HFF-Myc (cell line): ENCODE data around the gene CADM3.

ENCODE experiments used
- DNase-seq: peaks from one replicate; pipeline ENCODE4 v3.0.0-alpha.2; 2011; ENCODE audit warnings: low read depth; ENCODE audit errors: extremely low read depth
- H3K4me3 ChIP-seq: replicated peaks from 2 replicates; pipeline ENCODE4 v1.5.1; 2011; ENCODE audit warnings: low read depth, mild to moderate bottlenecking, control low read depth, low read length
- CTCF ChIP-seq: IDR thresholded peaks from 2 replicates; pipeline ENCODE4 v1.5.1; 2012; ENCODE audit warnings: mild to moderate bottlenecking, low read depth, low read length, control low read depth; ENCODE audit errors: missing control alignments

Gene CADM3

GRCh38 chr1:159142391-159142663, 29.1 kb upstream of the CADM3 start:
- H3K4me3 ChIP-seq: no peak overlapping the region

GRCh38 chr1:159142726-159143510, 28.5 kb upstream of the CADM3 start:
- no peak for DNase-seq

More at GRCh38 chr1:159142391-159142663, 29.1 kb upstream of the CADM3 start:
- no peak for TF ChIP-seq CTCF
- DNase-seq: no peak

DNA sequence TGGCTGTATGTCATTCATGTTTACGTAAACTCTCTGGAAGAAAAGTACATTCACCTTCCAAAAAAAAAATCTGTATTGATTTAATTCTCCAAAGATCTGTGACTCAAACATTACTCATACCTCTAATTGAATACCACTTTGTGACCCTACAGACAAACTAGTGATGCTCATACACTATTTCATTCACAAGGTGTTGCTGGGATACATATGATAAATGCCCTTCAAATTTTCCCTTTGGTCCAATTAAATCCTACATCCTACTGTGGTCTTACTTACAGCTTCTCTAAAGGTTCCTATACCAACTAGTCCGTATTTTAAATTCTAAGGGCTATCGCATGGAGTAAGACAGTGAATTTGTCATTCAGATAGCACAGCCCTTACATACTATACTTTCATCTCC, 26.8 kb upstream of the CADM3 start:
- DNase-seq: no peak
- H3K4me3 ChIP-seq: no peak overlapping the region

More at GRCh38 chr1:159142726-159143510, 28.5 kb upstream of the CADM3 start:
- TF ChIP-seq CTCF: no peak
- H3K4me3 ChIP-seq: no peak overlapping the region

DNA sequence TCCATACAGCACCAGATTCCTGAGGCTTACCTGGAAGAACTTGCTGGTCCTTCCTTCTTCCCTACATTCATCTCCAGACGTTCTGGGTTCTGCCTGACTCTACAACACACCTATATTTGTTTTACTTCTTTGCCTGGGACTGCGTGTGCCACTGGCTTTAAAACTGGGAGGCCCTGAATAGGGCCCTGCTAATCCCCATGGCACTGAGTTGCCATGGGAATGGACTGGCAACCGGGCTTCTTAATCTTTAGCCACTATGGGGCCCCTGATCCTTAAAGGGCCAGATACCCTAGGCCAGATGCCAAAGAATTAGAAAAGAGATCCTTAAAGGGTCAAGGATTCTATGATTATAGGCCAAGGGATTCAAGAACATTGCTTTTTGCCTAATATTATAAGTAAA, 24.4 kb upstream of the CADM3 start:
- DNase-seq: no peak
- no peak for TF ChIP-seq CTCF
- H3K4me3 ChIP-seq: no peak overlapping the region

More for the DNA sequence above, 26.8 kb upstream of the CADM3 start:
- no peak for TF ChIP-seq CTCF

DNA sequence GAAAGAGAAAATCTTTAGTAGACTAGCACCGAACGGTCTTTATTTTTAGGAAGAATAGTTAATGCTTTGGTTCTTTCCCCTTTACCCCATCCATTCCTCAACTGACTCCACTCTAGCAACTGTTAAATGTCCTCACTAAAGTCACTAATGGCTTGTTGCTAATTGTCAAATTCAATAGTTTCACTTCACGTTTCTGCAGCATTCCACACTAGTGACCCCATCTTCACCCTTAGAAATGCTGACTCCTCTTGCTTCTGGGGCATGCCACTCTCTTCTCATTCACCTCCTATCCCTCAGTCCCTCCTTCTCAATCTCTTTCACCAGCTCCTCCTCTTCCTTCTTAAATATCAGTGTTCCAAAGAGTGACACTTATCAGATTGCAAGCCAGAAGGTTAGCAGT, 19.4 kb upstream of the CADM3 start:
- no peak for TF ChIP-seq CTCF

DNA sequence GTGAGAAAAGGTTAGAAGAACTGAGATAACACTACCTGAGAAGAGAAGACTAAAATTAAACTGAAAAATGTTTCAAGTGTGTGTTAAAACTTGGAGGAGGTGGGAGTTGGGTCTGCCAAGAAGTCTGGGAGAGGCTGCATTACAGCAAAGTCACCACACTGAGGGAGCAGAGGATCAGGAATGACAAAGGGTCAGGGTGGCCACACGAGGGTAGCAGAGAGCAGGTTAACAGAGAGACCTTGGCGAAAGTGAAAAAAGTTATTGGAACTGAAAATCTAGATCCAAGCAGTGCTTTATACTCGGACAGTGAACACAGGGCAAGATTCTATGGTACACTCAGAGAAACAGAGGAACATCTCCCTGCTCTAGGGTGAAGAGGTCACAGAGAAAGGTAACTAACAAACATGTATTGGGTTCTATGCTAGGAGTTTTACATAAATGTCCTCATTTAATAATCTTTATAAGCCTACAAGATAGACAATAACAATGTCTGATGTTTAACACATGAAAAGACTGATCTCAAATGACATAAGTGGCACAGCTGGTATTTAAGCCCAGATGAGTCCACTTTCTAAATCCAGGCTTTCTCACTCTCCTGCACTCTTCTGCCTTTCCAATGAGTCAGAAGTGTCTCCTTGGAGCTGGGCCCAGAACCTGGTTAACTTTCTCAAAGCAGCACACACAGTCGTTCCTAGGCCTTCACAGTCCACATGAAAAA, 10.3 kb upstream of the CADM3 start:
- peak; percentile 61 for DNase-seq
- H3K4me3 ChIP-seq: no peak overlapping the region
- peak; percentile 97 for TF ChIP-seq CTCF

More for the DNA sequence above, 19.4 kb upstream of the CADM3 start:
- no peak overlapping the region for H3K4me3 ChIP-seq
- no peak for DNase-seq

DNA sequence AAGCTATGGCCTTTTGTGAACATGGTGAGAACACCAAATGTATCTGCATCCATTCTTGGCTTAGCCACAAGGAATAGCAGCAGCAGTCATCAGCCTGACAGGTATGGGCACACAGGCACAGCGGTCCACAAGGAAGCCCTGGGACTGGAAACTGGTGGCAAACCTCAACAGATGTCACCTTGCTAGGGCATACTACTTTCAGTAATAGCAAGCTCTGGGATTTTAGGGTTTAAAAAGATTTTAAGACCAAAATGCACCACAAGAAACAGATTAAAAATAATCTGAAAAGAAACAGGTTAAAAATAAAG, 9.7 kb upstream of the CADM3 start:
- no peak for TF ChIP-seq CTCF
- DNase-seq: no peak
- H3K4me3 ChIP-seq: no peak overlapping the region
